ENCODE measurements around the gene C7orf57. TPM values are rescaled to one million over a fixed set of nuclear protein-coding genes. Genes with fewer than 3 reads are reported as not detected.

C7orf57 gene
- total RNA-seq, 1 donor from 2014 or later, result not detected

- peaks cover 8% of the 10 kb centered on the region for H3K9me3 Mint-ChIP-seq
- TF ChIP-seq, protein P1, sequence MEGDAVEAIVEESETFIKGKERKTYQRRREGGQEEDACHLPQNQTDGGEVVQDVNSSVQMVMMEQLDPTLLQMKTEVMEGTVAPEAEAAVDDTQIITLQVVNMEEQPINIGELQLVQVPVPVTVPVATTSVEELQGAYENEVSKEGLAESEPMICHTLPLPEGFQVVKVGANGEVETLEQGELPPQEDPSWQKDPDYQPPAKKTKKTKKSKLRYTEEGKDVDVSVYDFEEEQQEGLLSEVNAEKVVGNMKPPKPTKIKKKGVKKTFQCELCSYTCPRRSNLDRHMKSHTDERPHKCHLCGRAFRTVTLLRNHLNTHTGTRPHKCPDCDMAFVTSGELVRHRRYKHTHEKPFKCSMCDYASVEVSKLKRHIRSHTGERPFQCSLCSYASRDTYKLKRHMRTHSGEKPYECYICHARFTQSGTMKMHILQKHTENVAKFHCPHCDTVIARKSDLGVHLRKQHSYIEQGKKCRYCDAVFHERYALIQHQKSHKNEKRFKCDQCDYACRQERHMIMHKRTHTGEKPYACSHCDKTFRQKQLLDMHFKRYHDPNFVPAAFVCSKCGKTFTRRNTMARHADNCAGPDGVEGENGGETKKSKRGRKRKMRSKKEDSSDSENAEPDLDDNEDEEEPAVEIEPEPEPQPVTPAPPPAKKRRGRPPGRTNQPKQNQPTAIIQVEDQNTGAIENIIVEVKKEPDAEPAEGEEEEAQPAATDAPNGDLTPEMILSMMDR (IDR thresholded peaks at IDR 0.05), result no peak
- intact Hi-C loops (cut with micrococcal nuclease), result no loop called here
- no peaks in the 10 kb centered on the region for H3K36me3 Mint-ChIP-seq (ENCODE audit: low read depth)
- CTCF ChIA-PET, result no interaction called here
- H3K27ac Mint-ChIP-seq, result no peak overlapping the region
- POLR2A ChIA-PET, result no interaction called here
- peaks cover 18% of the 10 kb centered on the region for H3K27me3 Mint-ChIP-seq
- peaks cover 2% of the 10 kb centered on the region for H3K4me1 Mint-ChIP-seq
- no peak overlapping the region for H3K4me3 Mint-ChIP-seq
- no peak for DNase-seq
- no peak for ATAC-seq (ENCODE audit: low read depth)
Observed at GRCh38 chr7:48059706-48060105, 24.4 kb downstream of the C7orf57 start.

GRCh38 chr7:48063985-48064384, 28.6 kb downstream of the C7orf57 start:
- TF ChIP-seq, protein P1 (IDR thresholded peaks at IDR 0.05), result no peak
- DNase-seq (no peak), ATAC-seq (ENCODE audit: low read depth) (no peak)
- peaks cover 2% of the 10 kb centered on the region for H3K4me1 Mint-ChIP-seq
- ChIA-PET POLR2A (no interaction called here), CTCF (no interaction called here)
- H3K36me3 Mint-ChIP-seq (ENCODE audit: low read depth), result no peaks in the 10 kb centered on the region
- no peak overlapping the region for H3K27ac Mint-ChIP-seq
- H3K4me3 Mint-ChIP-seq, result no peak overlapping the region
- peaks cover 2% of the 10 kb centered on the region for H3K9me3 Mint-ChIP-seq
- intact Hi-C loops (cut with micrococcal nuclease), result no loop called here
- H3K27me3 Mint-ChIP-seq, result peaks cover 19% of the 10 kb centered on the region

- Mint-ChIP-seq H3K27ac (no peak overlapping the region), H3K4me1 (no peaks in the 10 kb centered on the region), H3K9me3 (peaks cover 2% of the 10 kb centered on the region), H3K36me3 (ENCODE audit: low read depth) (no peaks in the 10 kb centered on the region), H3K4me3 (no peak overlapping the region), H3K27me3 (peaks cover 12% of the 10 kb centered on the region)
- intact Hi-C loops (cut with micrococcal nuclease), result no loop called here
- DNase-seq, result no peak
- no peak for ATAC-seq (ENCODE audit: low read depth)
- CTCF ChIA-PET, result no interaction called here
- TF ChIP-seq, protein P1 (IDR thresholded peaks at IDR 0.05), result no peak
- POLR2A ChIA-PET, result no interaction called here
Observed at GRCh38 chr7:48067475-48067874, 32.1 kb downstream of the C7orf57 start.

GRCh38 chr7:48074204-48074654, 38.9 kb downstream of the C7orf57 start:
- ChIA-PET CTCF (no interaction called here), POLR2A (interaction anchor here (0.6 kb wide), 1 partner anchor 20 kb away, joined by 3 read pairs; no protein-coding TSS in a partner anchor)
- Mint-ChIP-seq H3K9me3 (no peaks in the 10 kb centered on the region), H3K27ac (no peak overlapping the region), H3K36me3 (ENCODE audit: low read depth) (no peaks in the 10 kb centered on the region), H3K4me3 (no peak overlapping the region), H3K27me3 (no peaks in the 10 kb centered on the region), H3K4me1 (no peaks in the 10 kb centered on the region)
- TF ChIP-seq, protein P1 (IDR thresholded peaks at IDR 0.05), result no peak
- no peak for ATAC-seq (ENCODE audit: low read depth)
- DNase-seq, result no peak
- intact Hi-C loops (cut with micrococcal nuclease), result no loop called here

GRCh38 chr7:48077423-48077822, 42.1 kb downstream of the C7orf57 start:
- Mint-ChIP-seq H3K27ac (no peak overlapping the region), H3K27me3 (peaks cover 8% of the 10 kb centered on the region), H3K4me3 (no peak overlapping the region), H3K9me3 (no peaks in the 10 kb centered on the region), H3K4me1 (no peaks in the 10 kb centered on the region), H3K36me3 (ENCODE audit: low read depth) (no peaks in the 10 kb centered on the region)
- intact Hi-C loops (cut with micrococcal nuclease), result no loop called here
- CTCF ChIA-PET, result no interaction called here
- POLR2A ChIA-PET, result no interaction called here
- TF ChIP-seq, protein P1 (IDR thresholded peaks at IDR 0.05), result no peak
- DNase-seq, result no peak
- no peak for ATAC-seq (ENCODE audit: low read depth)

Measured in activated B cell treated with CpG ODN at 0.5 μM for 24 hours (primary cell).